NCI-H1694 treated with DMSO at 0.1 percent for 48 hours (cell line): ENCODE results near the gene TSN.

Source experiments
- DNase-seq: peaks from one replicate; lab custom pipeline; 2025; lab: John Stamatoyannopoulos, UW

TSN gene

GRCh38 chr2:121746071-121746578, 9.3 kb upstream of the TSN start:
- DNase-seq, result no peak

GRCh38 chr2:121748202-121748601, 7.2 kb upstream of the TSN start:
- DNase-seq, result no peak

- no peak for DNase-seq
Observed at GRCh38 chr2:121754851-121755236, 607 bp upstream of the TSN start.

GRCh38 chr2:121764681-121765228, 9.3 kb downstream of the TSN start:
- DNase-seq, result no peak

GRCh38 chr2:121766624-121767023, 11.2 kb downstream of the TSN start:
- no peak for DNase-seq

- DNase-seq, result no peak
Observed at GRCh38 chr2:121768143-121768755, 12.8 kb downstream of the TSN start.

- DNase-seq, result peak; percentile 95
Observed at GRCh38 chr2:121771976-121772742, 16.7 kb downstream of the TSN start.

- DNase-seq, result no peak
Observed at GRCh38 chr2:121774235-121774634, 18.8 kb downstream of the TSN start.

GRCh38 chr2:121776361-121776760, 20.9 kb downstream of the TSN start:
- no peak for DNase-seq

GRCh38 chr2:121776885-121777698, 21.6 kb downstream of the TSN start:
- peak; percentile 91 for DNase-seq

- peak; percentile 81 for DNase-seq
Observed at GRCh38 chr2:121777699-121778058, 22.2 kb downstream of the TSN start.

GRCh38 chr2:121778741-121779487, 23.5 kb downstream of the TSN start:
- no peak for DNase-seq

- no peak for DNase-seq
Observed at GRCh38 chr2:121783180-121783579, 27.7 kb downstream of the TSN start.

- DNase-seq, result no peak
Observed at GRCh38 chr2:121788685-121789084, 33.2 kb downstream of the TSN start.

GRCh38 chr2:121790276-121790956, 35.0 kb downstream of the TSN start:
- no peak for DNase-seq

GRCh38 chr2:121791290-121791689, 35.8 kb downstream of the TSN start:
- DNase-seq, result no peak

- DNase-seq, result no peak
Observed at GRCh38 chr2:121791801-121792221, 36.4 kb downstream of the TSN start.

- DNase-seq, result no peak
Observed at GRCh38 chr2:121793816-121794215, 38.4 kb downstream of the TSN start.

GRCh38 chr2:121794233-121794632, 38.8 kb downstream of the TSN start:
- no peak for DNase-seq

GRCh38 chr2:121796239-121796638, 40.8 kb downstream of the TSN start:
- no peak for DNase-seq

- DNase-seq, result no peak
Observed at GRCh38 chr2:121798617-121799016, 43.2 kb downstream of the TSN start.
